Loucy (cell line): ENCODE data around the gene CDH22.

ENCODE experiments used
- H2AFZ ChIP-seq: fragments of 200-600 bp; sonication (generic); 2 replicates; pipeline ENCODE4 v1.6.0; 2016; ENCODE audit warnings: antibody characterized with exemption, mild to moderate bottlenecking, low read length, moderate library complexity
- H3F3A ChIP-seq: fragments of 200-600 bp; 2 replicates; pipeline ENCODE4 v1.6.0; 2016; ENCODE audit warnings: antibody characterized with exemption, low read depth, mild to moderate bottlenecking
- H3K27me3 ChIP-seq: fragments of 200-600 bp; sonication (generic); 2 replicates; pipeline ENCODE4 v1.6.1; 2014; ENCODE audit warnings: low read length, mild to moderate bottlenecking; ENCODE audit not compliant: insufficient read depth, poor library complexity, severe bottlenecking
- H3K36me3 ChIP-seq: fragments of 200-600 bp; sonication (generic); 2 replicates; pipeline ENCODE4 v1.6.1; 2016; ENCODE audit warnings: low read length; ENCODE audit not compliant: insufficient read depth
- H3K4me1 ChIP-seq: fragments of 200-600 bp; sonication (generic); 2 replicates; pipeline ENCODE4 v1.5.1; 2014; ENCODE audit warnings: low read length, mild to moderate bottlenecking; ENCODE audit not compliant: insufficient read depth, poor library complexity, severe bottlenecking
- H3K4me2 ChIP-seq: fragments of 200-600 bp; sonication (generic); 2 replicates; pipeline ENCODE4 v1.6.0; 2014; ENCODE audit warnings: antibody characterized with exemption, low read length, low read depth, mild to moderate bottlenecking; ENCODE audit not compliant: poor library complexity, severe bottlenecking
- H3K4me3 ChIP-seq: fragments of 200-600 bp; sonication (generic); 2 replicates; pipeline ENCODE4 v1.5.1; 2014; ENCODE audit warnings: low read length, mild to moderate bottlenecking, mixed read lengths; ENCODE audit not compliant: poor library complexity, severe bottlenecking
- H3K79me2 ChIP-seq: fragments of 200-600 bp; sonication (generic); 2 replicates; pipeline ENCODE4 v1.6.1; 2014; ENCODE audit warnings: low read length; ENCODE audit not compliant: insufficient read depth
- H3K9ac ChIP-seq: fragments of 200-600 bp; sonication (generic); 2 replicates; pipeline ENCODE4 v1.6.0; 2014; ENCODE audit warnings: mild to moderate bottlenecking, low read depth, low read length, moderate library complexity; ENCODE audit not compliant: poor library complexity, severe bottlenecking
- H3K9me2 ChIP-seq: fragments of 200-600 bp; sonication (generic); replicated peaks from 2 replicates; pipeline ENCODE4 v1.6.1; 2016; ENCODE audit warnings: low read depth, low read length, mixed read lengths
- H3K9me3 ChIP-seq: fragments of 200-600 bp; sonication (generic); 2 replicates; pipeline ENCODE4 v1.6.1; 2014; ENCODE audit warnings: mild to moderate bottlenecking, antibody characterized with exemption, low read length, low read depth; ENCODE audit not compliant: insufficient read depth
- H4K20me1 ChIP-seq: fragments of 200-600 bp; sonication (generic); 2 replicates; pipeline ENCODE4 v1.6.0; 2014; ENCODE audit warnings: antibody characterized with exemption, low read length, mild to moderate bottlenecking; ENCODE audit not compliant: insufficient read depth, poor library complexity, severe bottlenecking
- CTCF ChIP-seq: fragments of 200-600 bp; sonication (generic); conservative IDR thresholded peaks from 2 replicates; pipeline ENCODE4 v1.5.1; 2014; ENCODE audit warnings: mild to moderate bottlenecking, antibody characterized with exemption, low read length
- EZH2phosphoT487 ChIP-seq: fragments of 200-600 bp; IDR thresholded peaks from 2 replicates; pipeline ENCODE4 v1.6.1; 2018; ENCODE audit warnings: antibody characterized with exemption, mild to moderate bottlenecking, moderate library complexity, borderline replicate concordance

CDH22 gene

GRCh38 chr20:46293084-46293483 is 15.2 kb downstream of the CDH22 start:
- no peaks in the 10 kb centered on the region for H3F3A ChIP-seq
- no peaks in the 10 kb centered on the region for H3K79me2 ChIP-seq
- no peak overlapping the region for H3K4me2 ChIP-seq
- H3K9me2 ChIP-seq, result no peaks in the 10 kb centered on the region
- H3K9me3 ChIP-seq, result no peaks in the 10 kb centered on the region
- no peaks in the 10 kb centered on the region for H3K36me3 ChIP-seq
- no peaks in the 10 kb centered on the region for H4K20me1 ChIP-seq
- no peaks in the 10 kb centered on the region for H3K4me1 ChIP-seq
- no peak overlapping the region for H2AFZ ChIP-seq
- H3K9ac ChIP-seq, result no peak overlapping the region
- no peak overlapping the region for H3K4me3 ChIP-seq
- no peaks in the 10 kb centered on the region for H3K27me3 ChIP-seq
- no peak for TF ChIP-seq EZH2phosphoT487
- TF ChIP-seq CTCF, result no peak

GRCh38 chr20:46291401-46291800 is 16.9 kb downstream of the CDH22 start:
- no peak overlapping the region for H2AFZ ChIP-seq
- no peaks in the 10 kb centered on the region for H3K79me2 ChIP-seq
- no peak overlapping the region for H3K4me2 ChIP-seq
- TF ChIP-seq EZH2phosphoT487 (no peak), CTCF (no peak)
- no peaks in the 10 kb centered on the region for H3K27me3 ChIP-seq
- no peaks in the 10 kb centered on the region for H4K20me1 ChIP-seq
- no peak overlapping the region for H3K4me3 ChIP-seq
- H3K9me2 ChIP-seq, result no peaks in the 10 kb centered on the region
- H3K9ac ChIP-seq, result no peak overlapping the region
- no peaks in the 10 kb centered on the region for H3K36me3 ChIP-seq
- H3K9me3 ChIP-seq, result no peaks in the 10 kb centered on the region
- H3K4me1 ChIP-seq, result no peaks in the 10 kb centered on the region
- H3F3A ChIP-seq, result no peaks in the 10 kb centered on the region

GRCh38 chr20:46289432-46289831 is 18.9 kb downstream of the CDH22 start:
- Histone ChIP-seq H3K4me1 (no peaks in the 10 kb centered on the region), H3K4me3 (no peak overlapping the region), H3K9me3 (no peaks in the 10 kb centered on the region), H3K9ac (no peak overlapping the region), H3K79me2 (no peaks in the 10 kb centered on the region), H3K27me3 (no peaks in the 10 kb centered on the region), H3K36me3 (no peaks in the 10 kb centered on the region), H3K4me2 (no peak overlapping the region), H3F3A (no peaks in the 10 kb centered on the region), H3K9me2 (no peaks in the 10 kb centered on the region), H2AFZ (no peak overlapping the region), H4K20me1 (no peaks in the 10 kb centered on the region)
- TF ChIP-seq EZH2phosphoT487 (no peak), CTCF (no peak)
